Activated CD4-positive, alpha-beta T cell treated with anti-CD3 and anti-CD28 coated beads, Interleukin-10, Interleukin-2, amounts not matched to agents 100 ng/mL and 50 ng/mL, durations not matched to agents 16 hours and 8 hours (primary cell): ENCODE results near the gene TMOD1.
"Not testable (repeated sequence)": the region's sequence is repeated elsewhere in the genome, so short reads cannot be mapped to it uniquely, and the experiment has no call there.

Experiments
- DNase-seq: peaks from one replicate; pipeline ENCODE4 v3.0.0-alpha.2; 2020

The TMOD1 gene

DNA sequence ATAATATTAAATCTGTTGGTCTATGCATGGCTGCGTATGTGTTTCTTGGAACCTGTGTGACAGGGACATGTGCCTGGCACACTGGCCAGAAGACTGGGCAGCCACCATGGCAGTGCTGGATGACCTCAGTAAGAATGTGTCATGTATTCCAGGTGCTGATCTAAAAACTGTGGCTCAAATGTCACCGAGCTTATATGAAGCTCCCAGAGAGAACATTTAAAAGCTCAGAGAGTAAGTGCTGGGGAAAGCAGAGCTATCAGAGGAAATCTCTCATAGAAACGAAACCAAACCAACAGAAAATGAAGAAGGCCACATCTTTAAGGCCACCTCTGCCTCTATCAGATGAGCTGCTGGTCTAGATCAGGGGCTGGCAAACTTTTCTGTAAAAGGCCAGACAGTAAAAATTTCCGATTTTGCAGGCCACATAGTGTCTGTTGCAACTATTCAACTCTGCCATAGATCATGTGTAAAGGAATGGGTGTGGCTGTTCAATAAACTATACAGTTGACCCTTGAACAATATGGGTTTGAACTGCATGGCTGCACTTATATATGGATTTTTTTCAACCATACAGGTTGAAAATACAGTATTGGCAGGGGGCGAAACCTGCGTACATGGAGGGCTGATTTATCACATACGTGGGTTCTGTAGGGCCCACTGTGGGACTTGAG, 99.9 kb downstream of the TMOD1 start:
- no peak for DNase-seq

DNA sequence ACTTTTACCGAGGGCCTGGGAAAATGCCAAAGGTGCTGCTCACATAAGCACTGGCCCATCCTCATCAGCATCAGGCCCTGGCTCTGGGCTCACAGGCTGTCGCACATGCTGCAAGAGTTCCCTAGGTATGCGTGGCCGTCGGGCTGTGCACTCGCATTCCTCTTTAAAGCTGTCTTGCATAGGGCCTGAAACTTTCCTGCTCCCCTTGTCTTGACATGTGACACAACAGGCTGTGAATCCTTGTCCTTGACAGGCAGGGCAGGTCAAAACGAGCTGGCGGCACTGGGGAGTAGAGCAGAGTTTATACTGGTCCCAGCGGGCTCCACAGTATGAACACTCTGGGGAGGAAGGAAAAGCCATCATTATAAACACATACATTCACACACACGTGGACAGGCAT, 101.0 kb downstream of the TMOD1 start:
- no peak for DNase-seq

DNA sequence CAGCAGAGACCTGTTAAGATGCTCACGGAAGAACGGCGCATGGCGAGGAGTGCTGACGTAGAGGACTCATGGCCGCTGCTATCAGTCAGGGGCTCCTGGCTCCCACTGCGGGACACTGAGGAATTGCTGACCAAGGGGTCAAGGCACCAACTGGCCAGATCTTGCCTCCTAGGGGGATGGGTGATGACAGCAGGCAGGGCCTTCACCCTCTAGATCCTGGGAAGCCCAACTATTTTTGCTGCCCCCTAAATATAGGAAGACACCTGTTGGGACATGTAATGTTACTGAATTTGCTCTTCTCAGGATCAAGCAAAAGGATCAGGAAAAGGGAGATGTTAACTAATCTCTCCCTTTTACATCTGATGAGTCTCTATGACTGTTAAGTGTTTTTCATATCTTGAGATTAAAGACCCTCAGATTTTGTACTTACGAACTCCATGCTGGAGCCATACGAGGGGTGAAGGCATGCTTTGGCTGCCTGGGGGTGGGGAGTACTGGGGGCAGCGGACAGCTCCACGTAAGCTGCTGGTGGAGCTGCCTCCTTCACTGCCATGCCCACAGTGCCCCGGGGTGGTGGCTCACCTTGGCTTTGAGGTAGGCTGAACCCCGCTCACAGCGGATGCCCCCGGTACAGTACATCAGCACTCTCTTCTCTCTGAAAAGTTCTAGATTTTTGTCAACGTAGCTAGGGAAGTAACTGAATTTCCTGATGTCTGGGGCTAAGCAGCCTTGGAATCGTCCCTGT, 103.6 kb downstream of the TMOD1 start:
- DNase-seq = no peak

DNA sequence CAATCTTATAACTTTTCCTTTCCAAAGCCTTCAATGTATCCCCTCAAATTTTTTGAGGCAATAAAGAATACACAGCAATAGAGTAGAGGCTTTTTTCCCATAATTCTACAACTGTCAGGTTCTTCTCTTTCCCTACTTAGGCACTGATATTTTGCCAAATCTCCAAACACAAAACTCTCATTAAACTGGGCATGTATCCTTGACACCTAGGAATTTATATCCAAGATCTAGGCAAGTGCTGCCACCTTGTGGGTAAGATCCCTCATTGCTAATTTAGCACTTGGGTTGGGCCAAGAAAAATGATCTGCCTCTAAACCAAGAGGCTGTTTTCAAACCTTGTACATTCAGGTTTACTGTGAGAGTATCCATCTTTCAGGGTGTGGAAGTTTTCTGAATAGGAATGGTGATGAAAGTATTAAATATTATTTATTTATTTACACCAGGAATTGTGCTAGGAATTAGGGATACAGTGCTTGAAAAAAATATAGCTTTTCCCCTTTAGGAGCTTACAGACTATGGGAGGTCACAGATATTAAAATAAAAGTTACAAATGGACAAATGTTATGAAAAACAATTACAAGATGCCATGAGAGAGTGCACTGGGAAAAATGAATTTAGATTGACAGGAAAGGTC, 114.1 kb downstream of the TMOD1 start:
- DNase-seq = peak; percentile 66

- DNase-seq = peak; percentile 49
Measured at GRCh38 chr9:97617939-97618416, 116.5 kb downstream of the TMOD1 start.

GRCh38 chr9:97620063-97620462, 118.6 kb downstream of the TMOD1 start:
- DNase-seq = not testable (repeated sequence)

GRCh38 chr9:97622483-97622882, 121.0 kb downstream of the TMOD1 start:
- DNase-seq = not testable (repeated sequence)

- no peak for DNase-seq
Measured at GRCh38 chr9:97623946-97624345, 122.5 kb downstream of the TMOD1 start.

DNA sequence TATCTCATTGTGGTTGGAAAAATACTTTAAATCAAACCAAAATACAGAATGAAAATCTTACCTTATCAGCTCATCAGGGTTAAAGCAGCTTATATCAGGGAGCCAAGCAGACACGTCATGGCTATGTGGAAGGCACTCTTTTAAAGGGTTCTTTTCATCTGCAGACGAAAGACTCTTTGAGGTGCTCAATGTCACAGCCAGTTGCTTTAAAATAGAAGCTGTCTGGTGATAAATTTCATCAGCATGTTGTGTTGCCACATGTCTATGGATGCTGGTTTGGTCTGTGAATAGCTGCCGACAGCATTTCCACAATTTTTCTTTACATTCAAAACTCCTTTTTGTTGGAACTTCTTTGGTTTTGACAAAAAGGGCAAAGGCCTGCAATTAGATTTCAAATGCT, 124.2 kb downstream of the TMOD1 start:
- DNase-seq = no peak

GRCh38 chr9:97627624-97628023, 126.2 kb downstream of the TMOD1 start:
- DNase-seq = no peak

DNA sequence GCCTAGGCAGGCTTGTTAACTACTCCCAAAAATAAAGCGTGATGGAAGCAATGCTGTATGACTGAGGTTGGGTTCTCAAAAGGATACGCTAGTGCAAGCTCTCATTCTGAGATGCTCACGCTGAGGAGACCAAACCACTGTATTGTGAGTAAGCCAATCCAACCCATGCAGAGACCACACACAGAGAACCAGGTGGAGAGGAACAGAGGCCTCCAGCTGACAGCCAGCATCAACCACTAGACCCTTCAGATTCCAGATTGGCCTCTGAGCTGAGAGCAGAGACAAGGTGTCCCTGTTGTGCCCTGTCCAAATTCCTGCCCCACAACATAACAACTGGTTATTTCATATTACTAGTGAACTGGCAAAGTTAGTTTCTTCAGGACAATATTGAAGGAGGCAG, 127.2 kb downstream of the TMOD1 start:
- no peak for DNase-seq

DNA sequence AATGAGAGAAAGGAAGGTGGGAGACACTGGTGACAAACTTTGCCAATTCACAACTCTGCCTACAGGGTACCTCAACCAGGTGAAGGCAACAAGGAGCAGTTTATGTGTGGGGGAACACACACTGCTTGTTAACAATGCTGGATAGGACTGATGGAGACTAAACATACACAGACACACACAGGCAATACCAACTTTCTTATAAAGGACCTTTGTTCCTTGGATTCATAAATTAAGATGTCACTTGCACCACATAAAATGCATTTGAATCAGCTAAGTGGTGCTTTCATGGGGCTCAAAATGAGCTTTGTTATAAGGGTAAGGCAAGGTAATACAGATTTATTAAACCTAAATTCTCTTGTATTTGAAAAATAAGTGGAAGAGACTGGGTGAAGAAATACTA, 127.7 kb downstream of the TMOD1 start:
- DNase-seq = no peak

- DNase-seq = no peak
Measured at GRCh38 chr9:97630591-97630990, 129.1 kb downstream of the TMOD1 start.

GRCh38 chr9:97632248-97632984, 130.9 kb downstream of the TMOD1 start:
- DNase-seq = no peak

GRCh38 chr9:97632985-97633858, 131.8 kb downstream of the TMOD1 start, which contains the start of the genes NCBP1 and TSTD2:
Gene NCBP1, plus strand, starts transcription at chr9:97633821. Its CDS starts 61 bp downstream, at chr9:97633882.
Gene TSTD2, minus strand, starts transcription at chr9:97633368. Its CDS starts 5,806 bp downstream, at chr9:97627562.
- DNase-seq = peak; percentile 98

- peak; percentile 16 for DNase-seq
Measured at GRCh38 chr9:97633859-97634490, 132.5 kb downstream of the TMOD1 start.

DNA sequence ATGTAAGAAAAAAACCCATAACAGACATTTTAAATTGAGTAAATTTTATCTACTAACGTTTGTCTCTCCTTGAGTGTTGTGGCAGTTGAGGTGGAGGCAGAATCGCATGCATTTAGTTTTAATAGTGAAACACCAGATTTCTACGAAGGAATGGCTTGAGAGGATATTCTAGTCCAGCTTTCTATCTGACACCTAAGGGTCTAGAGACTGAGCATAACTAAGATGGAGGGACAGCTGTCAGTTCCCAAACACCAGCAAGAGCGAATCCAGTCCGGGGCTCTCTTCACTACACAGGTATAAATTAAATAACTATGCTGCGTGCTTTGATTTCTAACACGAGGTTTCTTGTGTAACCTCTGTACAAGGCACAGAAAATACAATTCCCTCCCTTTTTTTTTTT, 133.6 kb downstream of the TMOD1 start:
- no peak for DNase-seq

- DNase-seq = no peak
Measured at GRCh38 chr9:97636903-97637302, 135.4 kb downstream of the TMOD1 start.

DNA sequence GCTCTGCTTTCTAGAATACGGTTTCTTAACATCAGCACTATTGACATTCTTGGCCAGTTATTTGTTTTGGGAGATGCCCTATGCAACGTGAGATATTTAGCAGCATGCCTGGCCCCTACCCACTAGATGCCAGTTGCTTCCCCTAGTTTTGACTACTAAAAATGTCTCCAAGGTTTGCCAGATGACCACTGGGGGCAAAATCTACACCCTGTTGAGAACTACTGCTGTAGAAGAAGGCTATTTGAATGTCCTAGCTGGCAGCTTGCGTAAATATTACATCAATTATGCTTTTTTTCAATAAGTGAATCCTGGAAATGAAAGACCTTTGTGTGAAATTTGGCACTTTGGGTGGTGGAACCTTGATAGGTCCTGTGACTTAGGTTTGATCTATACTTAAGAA, 137.2 kb downstream of the TMOD1 start:
- no peak for DNase-seq

GRCh38 chr9:97640325-97640724, 138.9 kb downstream of the TMOD1 start:
- DNase-seq = no peak

DNA sequence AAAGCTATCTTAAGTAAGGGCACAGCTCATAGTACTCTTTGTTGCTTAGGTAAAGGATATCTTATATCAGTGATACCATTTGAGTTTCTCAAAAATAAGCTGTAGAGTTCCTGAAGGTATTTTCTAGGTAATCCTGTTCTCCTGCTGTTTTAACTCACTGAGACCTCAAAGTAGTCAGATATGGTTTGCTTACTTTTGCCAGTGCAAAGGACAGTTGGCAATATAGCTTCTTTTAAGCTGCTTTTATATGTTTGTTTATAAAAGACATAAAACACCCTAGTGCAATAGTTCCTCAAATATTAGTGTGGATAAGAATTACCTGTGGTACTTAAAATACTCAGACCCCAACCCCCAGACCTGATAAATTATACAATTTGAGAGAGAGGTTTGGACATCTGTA, 144.3 kb downstream of the TMOD1 start:
- no peak for DNase-seq

DNA sequence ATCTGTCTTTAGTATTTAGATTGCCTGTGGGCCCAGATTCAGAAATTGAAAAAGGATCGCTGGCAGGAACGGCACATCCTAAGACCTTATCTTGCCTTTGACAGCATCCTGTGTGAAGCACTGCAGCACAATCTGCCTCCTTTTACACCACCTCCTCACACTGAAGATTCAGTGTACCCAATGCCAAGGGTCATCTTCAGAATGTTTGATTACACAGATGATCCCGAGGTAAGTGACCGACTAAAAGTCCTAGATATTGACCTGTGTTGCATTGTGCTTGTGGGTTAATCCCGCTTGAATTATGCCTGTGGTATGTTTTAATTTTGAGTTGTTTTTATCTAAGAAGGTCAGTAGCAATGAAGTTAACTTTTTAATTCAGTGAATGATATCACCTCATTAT, 146.5 kb downstream of the TMOD1 start:
- DNase-seq = no peak
